ENCODE data around the gene DUSP28.
A peak's percentile ranks its signal among the peaks of the same experiment; 100 is the strongest.
"Not testable (repeated sequence)": the region's sequence is repeated elsewhere in the genome, so short reads cannot be mapped to it uniquely, and the experiment has no call there.

Gene DUSP28

GRCh38 chr2:240520974-240521350, 39.2 kb upstream of the DUSP28 start:
- ATAC-seq: peak; percentile 22; the same call in 2 of the 3 replicates
- no peak for TF ChIP-seq ZNF565 (CRISPR knock-in tag; conservative IDR thresholded peaks at IDR 0.05; ENCODE audit: low read depth)
- TF ChIP-seq OSR1 (CRISPR knock-in tag; IDR thresholded peaks at IDR 0.05): no peak
- no peak for TF ChIP-seq ESRRG (CRISPR knock-in tag; IDR thresholded peaks at IDR 0.05)
- no peak for TF ChIP-seq TSHZ2 (CRISPR knock-in tag; IDR thresholded peaks at IDR 0.05)
- TF ChIP-seq PPARA (CRISPR knock-in tag; IDR thresholded peaks at IDR 0.05; ENCODE audit: borderline replicate concordance): no peak
- no peak for TF ChIP-seq ARNTL (CRISPR knock-in tag; IDR thresholded peaks at IDR 0.05; ENCODE audit: borderline replicate concordance, low read depth)
- TF ChIP-seq SNAI2 (CRISPR knock-in tag; IDR thresholded peaks at IDR 0.05): no peak
- no peak for TF ChIP-seq ZC3H10 (CRISPR knock-in tag; IDR thresholded peaks at IDR 0.05)
- TF ChIP-seq POU6F1 (CRISPR knock-in tag; IDR thresholded peaks at IDR 0.05; ENCODE audit: borderline replicate concordance, low read depth): no peak
- no peak for TF ChIP-seq CSDC2 (CRISPR knock-in tag; IDR thresholded peaks at IDR 0.05)
- no peak for TF ChIP-seq PATZ1 (CRISPR knock-in tag; IDR thresholded peaks at IDR 0.05; ENCODE audit: borderline replicate concordance)
- TF ChIP-seq GLIS3 (CRISPR knock-in tag; IDR thresholded peaks at IDR 0.05): no peak
- TF ChIP-seq ZNF8 (CRISPR knock-in tag; IDR thresholded peaks at IDR 0.05): no peak
- TF ChIP-seq RARB (CRISPR knock-in tag; IDR thresholded peaks at IDR 0.05): no peak

- ATAC-seq: not testable (repeated sequence)
Observed at GRCh38 chr2:240521885-240522284, 38.3 kb upstream of the DUSP28 start.

GRCh38 chr2:240522406-240522805, 37.8 kb upstream of the DUSP28 start:
- TF ChIP-seq BACH2 (CRISPR knock-in tag; IDR thresholded peaks at IDR 0.05; ENCODE audit: borderline replicate concordance) (no peak), TSHZ2 (CRISPR knock-in tag; IDR thresholded peaks at IDR 0.05) (no peak), ZNF8 (CRISPR knock-in tag; IDR thresholded peaks at IDR 0.05) (no peak)
- no peak for ATAC-seq

GRCh38 chr2:240523451-240524281, 36.5 kb upstream of the DUSP28 start:
- no peak for TF ChIP-seq TOX (CRISPR knock-in tag; IDR thresholded peaks at IDR 0.05; ENCODE audit: borderline replicate concordance)
- TF ChIP-seq PPARA (CRISPR knock-in tag; IDR thresholded peaks at IDR 0.05; ENCODE audit: borderline replicate concordance): no peak
- TF ChIP-seq ZNF565 (CRISPR knock-in tag; conservative IDR thresholded peaks at IDR 0.05; ENCODE audit: low read depth): no peak
- TF ChIP-seq TCF4 (CRISPR knock-in tag; IDR thresholded peaks at IDR 0.05; ENCODE audit: borderline replicate concordance): no peak
- no peak for TF ChIP-seq BACH2 (CRISPR knock-in tag; IDR thresholded peaks at IDR 0.05; ENCODE audit: borderline replicate concordance)
- TF ChIP-seq SNAI2 (CRISPR knock-in tag; IDR thresholded peaks at IDR 0.05): no peak
- TF ChIP-seq ZFP30 (CRISPR knock-in tag; IDR thresholded peaks at IDR 0.05): no peak
- TF ChIP-seq ZNF70 (CRISPR knock-in tag; IDR thresholded peaks at IDR 0.05): no peak
- TF ChIP-seq OSR1 (CRISPR knock-in tag; IDR thresholded peaks at IDR 0.05): no peak
- no peak for ATAC-seq
